Neural cell (in vitro differentiated cells): ENCODE results near the gene COL17A1. TPM values are rescaled to one million over a fixed set of nuclear protein-coding genes. Genes with fewer than 3 reads are reported as not detected.

Experiments used
- H2AFZ ChIP-seq: fragments of 200-600, 300-800 bp; sonication (generic), shearing (Covaris generic); 2 replicates; pipeline ENCODE4 v1.6.0; 2014; ENCODE audit warnings: low read depth, mild to moderate bottlenecking, antibody characterized with exemption, low read length, moderate library complexity
- H3F3A ChIP-seq: fragments of 200-600 bp; shearing (Covaris generic); 2 replicates; pipeline ENCODE4 v1.6.1; 2016; ENCODE audit warnings: mild to moderate bottlenecking, moderate library complexity, mixed read lengths, antibody characterized with exemption, low read length; ENCODE audit not compliant: insufficient read depth, poor library complexity, severe bottlenecking
- H3K27ac ChIP-seq: fragments of 200-600, 300-800 bp; sonication (generic), shearing (Covaris generic); 2 replicates; pipeline ENCODE4 v1.5.1; 2014; ENCODE audit warnings: mild to moderate bottlenecking, low read length, moderate library complexity
- H3K27me3 ChIP-seq: fragments of 300-800, 200-600 bp; sonication (generic), shearing (Covaris generic); 2 replicates; pipeline ENCODE4 v1.6.0; 2014; ENCODE audit warnings: mild to moderate bottlenecking, low read depth, low read length, moderate library complexity; ENCODE audit not compliant: insufficient read depth
- H3K36me3 ChIP-seq: fragments of 300-800, 200-600 bp; sonication (generic), shearing (Covaris generic); 2 replicates; pipeline ENCODE4 v1.5.1; 2014; ENCODE audit warnings: mild to moderate bottlenecking, antibody characterized with exemption, low read length, moderate library complexity; ENCODE audit not compliant: insufficient read depth
- H3K4me2 ChIP-seq: fragments of 300-800, 200-600 bp; sonication (generic), shearing (Covaris generic); 2 replicates; pipeline ENCODE4 v1.6.0; 2014; ENCODE audit warnings: mild to moderate bottlenecking, low read length
- H3K4me3 ChIP-seq: fragments of 300-800, 200-600 bp; sonication (generic), shearing (Covaris generic); 2 replicates; pipeline ENCODE4 v1.5.1; 2014; ENCODE audit warnings: mild to moderate bottlenecking, low read length, moderate library complexity
- H3K79me2 ChIP-seq: fragments of 200-600 bp; shearing (Covaris generic); replicated peaks from 2 replicates; pipeline ENCODE4 v1.6.0; 2014; ENCODE audit warnings: mild to moderate bottlenecking, low read length, moderate library complexity; ENCODE audit not compliant: insufficient read depth
- H3K9ac ChIP-seq: fragments of 300-800, 200-600 bp; sonication (generic), shearing (Covaris generic); 2 replicates; pipeline ENCODE4 v1.6.1; 2016; ENCODE audit warnings: mild to moderate bottlenecking, low read length, mixed read lengths
- H3K9me2 ChIP-seq: fragments of 200-600 bp; shearing (Covaris generic); 2 replicates; pipeline ENCODE4 v1.6.1; 2016; ENCODE audit warnings: mild to moderate bottlenecking, low read length, mixed read lengths; ENCODE audit not compliant: insufficient read depth
- H3K9me3 ChIP-seq: fragments of 200-600, 300-800 bp; sonication (generic), shearing (Covaris generic); 2 replicates; pipeline ENCODE4 v1.6.1; 2016; ENCODE audit warnings: mild to moderate bottlenecking, mixed run types, low read length, moderate library complexity, mixed read lengths
- H4K20me1 ChIP-seq: fragments of 200-600 bp; shearing (Covaris generic); 2 replicates; pipeline ENCODE4 v1.6.1; 2016; ENCODE audit warnings: mild to moderate bottlenecking, mixed run types; ENCODE audit not compliant: insufficient read depth
- EP300 ChIP-seq: fragments of 450-650 bp; conservative IDR thresholded peaks from 2 replicates; pipeline ENCODE4 v1.6.1; 2014; ENCODE audit warnings: antibody characterized with exemption, mild to moderate bottlenecking, moderate library complexity; ENCODE audit not compliant: poor library complexity, severe bottlenecking
- EZH2 ChIP-seq: fragments of 200-600, 300-800 bp; shearing (Covaris generic), sonication (generic); IDR thresholded peaks from 2 replicates; pipeline ENCODE4 v1.6.1; 2014; ENCODE audit warnings: antibody characterized with exemption, low read length, borderline replicate concordance, mild to moderate bottlenecking; ENCODE audit not compliant: insufficient read depth, poor library complexity, severe bottlenecking
- MXI1 ChIP-seq: fragments of 450-650 bp; conservative IDR thresholded peaks from 2 replicates; pipeline ENCODE4 v1.6.1; 2014; ENCODE audit warnings: antibody characterized with exemption, mild to moderate bottlenecking; ENCODE audit not compliant: poor library complexity, severe bottlenecking
- POLR2AphosphoS5 ChIP-seq: IDR thresholded peaks from 2 replicates; pipeline ENCODE4 v1.6.1; 2012
- RAD21 ChIP-seq: fragments of 450-650 bp; conservative IDR thresholded peaks from 2 replicates; pipeline ENCODE4 v1.6.1; 2014; ENCODE audit warnings: antibody characterized with exemption, mild to moderate bottlenecking, moderate library complexity
- REST ChIP-seq: IDR thresholded peaks from 2 replicates; pipeline ENCODE4 v1.6.1; 2012; ENCODE audit warnings: borderline replicate concordance
- SMC3 ChIP-seq: fragments of 450-650 bp; conservative IDR thresholded peaks from 2 replicates; pipeline ENCODE4 v1.6.1; 2014; ENCODE audit warnings: antibody characterized with exemption, mild to moderate bottlenecking, moderate library complexity; ENCODE audit not compliant: poor library complexity
- TAF1 ChIP-seq: IDR thresholded peaks from 2 replicates; pipeline ENCODE4 v1.6.1; 2012; ENCODE audit warnings: low read depth
- polyA plus RNA-seq: library from polyadenylated mRNA; depleted of rRNA; stranded (reverse); fragments of >200 nt; gene quantifications from 2 replicates; pipeline ENCODE4 v1.2.3, GENCODE V29; 2014
- TF ChIP-seq, protein P1 (sequence below): fragments of 450-650 bp; IDR thresholded peaks from 2 replicates; pipeline ENCODE4 v1.5.1; 2014; ENCODE audit warnings: antibody characterized with exemption, mild to moderate bottlenecking, moderate library complexity; ENCODE audit not compliant: poor library complexity, severe bottlenecking

Gene COL17A1
- polyA plus RNA-seq, 1 donor from 2014 or later = not detected

- Histone ChIP-seq H3K9me2 (no peaks in the 10 kb centered on the region), H3K27me3 (no peaks in the 10 kb centered on the region), H2AFZ (no peak overlapping the region), H3K9me3 (no peaks in the 10 kb centered on the region), H3F3A (no peaks in the 10 kb centered on the region), H3K79me2 (no peaks in the 10 kb centered on the region), H3K4me3 (no peak overlapping the region), H3K4me2 (no peak overlapping the region), H4K20me1 (no peaks in the 10 kb centered on the region), H3K36me3 (no peaks in the 10 kb centered on the region), H3K27ac (no peak overlapping the region), H3K9ac (no peak overlapping the region)
- no peak for TF ChIP-seq RAD21
- TF ChIP-seq TAF1 = no peak
- no peak for TF ChIP-seq REST
- no peak for TF ChIP-seq POLR2AphosphoS5
- no peak for TF ChIP-seq SMC3
- TF ChIP-seq EZH2 = no peak
- TF ChIP-seq MXI1 = no peak
- TF ChIP-seq, protein P1, sequence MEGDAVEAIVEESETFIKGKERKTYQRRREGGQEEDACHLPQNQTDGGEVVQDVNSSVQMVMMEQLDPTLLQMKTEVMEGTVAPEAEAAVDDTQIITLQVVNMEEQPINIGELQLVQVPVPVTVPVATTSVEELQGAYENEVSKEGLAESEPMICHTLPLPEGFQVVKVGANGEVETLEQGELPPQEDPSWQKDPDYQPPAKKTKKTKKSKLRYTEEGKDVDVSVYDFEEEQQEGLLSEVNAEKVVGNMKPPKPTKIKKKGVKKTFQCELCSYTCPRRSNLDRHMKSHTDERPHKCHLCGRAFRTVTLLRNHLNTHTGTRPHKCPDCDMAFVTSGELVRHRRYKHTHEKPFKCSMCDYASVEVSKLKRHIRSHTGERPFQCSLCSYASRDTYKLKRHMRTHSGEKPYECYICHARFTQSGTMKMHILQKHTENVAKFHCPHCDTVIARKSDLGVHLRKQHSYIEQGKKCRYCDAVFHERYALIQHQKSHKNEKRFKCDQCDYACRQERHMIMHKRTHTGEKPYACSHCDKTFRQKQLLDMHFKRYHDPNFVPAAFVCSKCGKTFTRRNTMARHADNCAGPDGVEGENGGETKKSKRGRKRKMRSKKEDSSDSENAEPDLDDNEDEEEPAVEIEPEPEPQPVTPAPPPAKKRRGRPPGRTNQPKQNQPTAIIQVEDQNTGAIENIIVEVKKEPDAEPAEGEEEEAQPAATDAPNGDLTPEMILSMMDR = no peak
- TF ChIP-seq EP300 = no peak
Measured at GRCh38 chr10:104043185-104043830, 42.4 kb downstream of the COL17A1 start.

DNA sequence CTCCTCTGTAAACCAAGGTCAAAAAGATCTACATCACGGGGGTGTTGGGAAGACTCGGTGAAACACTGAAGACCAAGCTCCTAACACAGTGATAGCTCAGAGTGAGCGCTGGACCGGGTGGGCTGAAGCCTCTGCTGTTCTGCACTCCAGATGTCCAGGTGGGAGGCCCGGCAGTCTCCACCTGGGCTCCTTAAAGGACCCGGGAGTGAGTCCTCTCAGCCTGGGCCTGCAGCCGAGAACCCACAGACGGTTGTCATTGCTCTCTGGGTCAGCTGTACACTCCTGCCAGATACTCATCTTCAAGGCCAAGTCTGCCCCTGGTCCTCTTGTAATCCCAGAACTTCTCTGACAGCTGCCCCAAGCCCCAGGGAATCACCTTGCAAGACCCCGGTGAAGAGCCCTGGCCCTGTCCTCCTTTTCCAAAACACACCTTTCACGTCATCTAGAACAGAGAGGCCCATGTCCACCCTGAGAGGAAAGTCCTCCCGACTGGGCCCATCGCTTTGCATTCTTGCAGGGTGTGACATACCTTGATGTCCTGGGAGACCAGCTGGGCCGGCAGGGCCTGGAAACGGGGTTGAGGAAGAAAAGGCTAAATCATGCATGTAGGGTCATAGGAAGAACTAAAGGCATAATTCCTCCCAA lies 43.7 kb downstream of the COL17A1 start:
- no peak overlapping the region for H2AFZ ChIP-seq
- no peaks in the 10 kb centered on the region for H3K36me3 ChIP-seq
- H3K9me3 ChIP-seq = no peaks in the 10 kb centered on the region
- H3K4me3 ChIP-seq = no peak overlapping the region
- no peaks in the 10 kb centered on the region for H3K79me2 ChIP-seq
- no peak overlapping the region for H3K4me2 ChIP-seq
- H3F3A ChIP-seq = no peaks in the 10 kb centered on the region
- H3K27ac ChIP-seq = no peak overlapping the region
- no peak overlapping the region for H3K9ac ChIP-seq
- TF ChIP-seq POLR2AphosphoS5 (no peak), EP300 (no peak), RAD21 (no peak), EZH2 (no peak), REST (no peak), SMC3 (no peak), MXI1 (no peak), TAF1 (no peak)
- TF ChIP-seq, protein P1 = no peak
- no peaks in the 10 kb centered on the region for H3K27me3 ChIP-seq
- no peaks in the 10 kb centered on the region for H3K9me2 ChIP-seq
- no peaks in the 10 kb centered on the region for H4K20me1 ChIP-seq
